ENCODE results near the gene SCN4B.

Gene SCN4B

GRCh38 chr11:118152020-118152551 is 537 bp downstream of the SCN4B start:
- DNase-seq (ENCODE audit: low spot score) = no peak

GRCh38 chr11:118151431-118151830 is 1.2 kb downstream of the SCN4B start:
- DNase-seq (ENCODE audit: low spot score) = peak; percentile 61

DNA sequence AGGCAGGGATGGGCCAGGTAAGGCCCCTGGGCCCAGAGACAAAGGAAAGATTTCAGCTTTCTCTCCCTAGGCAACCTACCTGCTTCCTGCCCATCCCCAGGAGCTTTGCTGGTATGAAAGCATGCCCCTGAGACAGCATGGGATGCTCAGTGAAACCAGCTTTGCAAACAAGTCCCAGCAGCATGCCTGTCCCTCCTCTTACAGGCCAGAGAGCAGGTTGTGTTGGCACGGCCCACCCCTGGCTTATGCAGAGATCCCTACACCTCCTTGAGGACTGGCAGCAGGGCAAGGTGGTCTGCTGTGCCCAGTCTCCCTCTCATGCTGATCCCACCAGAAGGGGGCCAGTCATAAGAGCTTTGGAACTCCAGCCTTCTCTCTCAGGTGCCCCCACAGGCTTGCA is 3.1 kb downstream of the SCN4B start:
- no peak for DNase-seq (ENCODE audit: low spot score)

DNA sequence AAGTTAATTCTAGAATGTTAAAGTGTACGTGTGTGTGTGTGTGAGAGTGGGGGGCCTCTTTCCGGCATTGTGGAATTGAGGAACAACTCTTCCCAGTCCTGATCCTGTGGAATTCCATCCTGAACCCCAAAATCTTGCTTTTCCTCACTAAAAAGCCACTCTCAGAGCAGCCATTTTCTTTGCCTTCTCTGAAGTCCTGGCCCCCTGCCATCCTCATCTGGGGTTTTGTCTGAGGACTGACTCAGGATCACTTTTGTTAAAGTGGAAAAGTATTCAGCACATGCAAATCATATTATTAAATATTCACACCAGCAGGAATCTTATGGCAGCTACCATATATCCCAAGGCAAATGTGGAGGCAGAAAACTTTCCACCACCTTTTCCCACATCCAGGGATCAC is 3.8 kb downstream of the SCN4B start:
- DNase-seq (ENCODE audit: low spot score) = peak; percentile 39

DNA sequence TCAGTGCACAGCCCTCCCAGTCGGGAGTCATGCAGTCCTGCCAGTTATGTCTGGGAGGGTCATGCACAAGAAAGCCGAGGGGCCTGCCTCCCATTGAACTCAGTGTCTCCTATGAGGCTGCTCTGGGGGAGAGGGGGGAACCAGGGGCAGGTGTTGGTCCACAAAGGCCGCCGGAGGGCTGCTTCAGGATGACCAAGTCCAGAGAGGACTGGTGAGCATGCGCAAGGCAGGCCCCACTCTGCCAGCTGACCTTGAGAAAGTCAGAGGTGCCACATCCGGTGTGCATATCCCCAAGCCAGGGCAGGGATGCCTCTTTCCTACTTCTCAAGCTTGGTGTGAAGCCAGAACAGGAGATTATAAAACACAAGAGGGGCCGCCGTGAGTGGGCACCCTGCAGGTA is 4.4 kb downstream of the SCN4B start:
- DNase-seq (ENCODE audit: low spot score) = no peak

- no peak for DNase-seq (ENCODE audit: low spot score)
Observed at GRCh38 chr11:118147502-118147901, 5.1 kb downstream of the SCN4B start.

DNA sequence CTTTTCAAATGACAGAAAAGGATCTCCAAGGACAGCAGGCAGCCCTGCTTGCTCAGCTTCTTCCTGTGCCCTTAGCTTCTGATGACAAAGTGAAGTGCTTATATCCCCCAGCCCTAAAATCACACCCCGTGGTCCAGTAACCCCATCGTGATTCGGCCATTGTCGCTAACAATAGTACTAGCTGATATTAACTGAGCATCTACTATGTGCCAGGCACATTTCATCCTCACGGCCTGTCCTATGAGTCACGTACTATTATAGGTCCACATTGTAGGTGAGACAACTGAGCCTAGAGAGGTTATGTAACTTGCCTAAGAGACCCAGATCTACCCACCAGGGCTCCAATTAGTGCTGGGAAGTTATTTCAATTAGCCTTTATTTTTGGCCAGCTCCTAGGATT is 6.1 kb downstream of the SCN4B start:
- DNase-seq (ENCODE audit: low spot score) = no peak

DNA sequence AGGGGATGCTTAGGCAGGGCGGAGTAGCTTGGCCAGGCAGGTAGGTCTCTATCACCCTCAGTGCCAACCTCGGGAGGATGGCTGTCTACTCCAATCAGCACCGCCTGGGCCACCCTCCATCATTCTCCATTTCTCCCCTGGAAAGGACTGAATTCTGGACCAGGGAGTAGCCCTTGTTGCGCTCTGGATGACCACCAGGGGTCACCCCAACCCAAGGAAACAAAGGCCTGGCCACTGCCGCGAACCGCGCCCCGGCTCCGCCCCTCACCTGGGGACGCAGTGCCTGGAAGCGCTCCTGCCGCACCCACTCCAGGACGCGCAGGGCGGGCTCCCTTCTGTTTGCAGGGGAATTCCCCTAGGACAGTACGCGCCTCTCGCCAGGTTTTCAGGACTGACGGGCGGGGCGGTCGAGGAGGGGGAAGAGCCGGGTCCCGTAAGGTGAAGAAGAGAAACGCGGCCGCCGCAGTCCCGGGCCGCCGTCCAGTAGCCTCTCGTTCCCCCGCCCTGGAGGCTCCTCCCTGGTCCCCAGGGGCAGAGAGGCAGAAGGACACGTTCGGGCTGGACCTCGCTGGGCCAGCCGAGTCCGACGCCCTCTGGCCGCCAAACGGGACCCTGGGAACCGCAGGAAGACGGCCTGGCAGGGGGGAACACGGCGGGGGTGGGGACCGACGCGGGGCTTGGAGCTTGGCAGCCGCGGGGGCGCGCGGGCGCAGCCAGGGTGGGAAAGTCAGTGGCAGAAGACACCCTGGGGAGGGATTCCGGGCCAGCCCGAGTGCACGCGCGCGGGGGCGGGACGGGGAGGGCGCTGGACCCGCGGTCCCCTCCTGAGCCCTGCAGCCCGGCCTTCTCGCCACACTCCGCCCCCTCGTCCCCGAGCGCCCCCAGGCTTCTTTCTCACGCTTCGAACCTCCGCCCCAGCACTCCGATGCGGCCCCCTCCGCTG is 7.1 kb downstream of the SCN4B start:
- peak; percentile 95 for DNase-seq (ENCODE audit: low spot score)

DNA sequence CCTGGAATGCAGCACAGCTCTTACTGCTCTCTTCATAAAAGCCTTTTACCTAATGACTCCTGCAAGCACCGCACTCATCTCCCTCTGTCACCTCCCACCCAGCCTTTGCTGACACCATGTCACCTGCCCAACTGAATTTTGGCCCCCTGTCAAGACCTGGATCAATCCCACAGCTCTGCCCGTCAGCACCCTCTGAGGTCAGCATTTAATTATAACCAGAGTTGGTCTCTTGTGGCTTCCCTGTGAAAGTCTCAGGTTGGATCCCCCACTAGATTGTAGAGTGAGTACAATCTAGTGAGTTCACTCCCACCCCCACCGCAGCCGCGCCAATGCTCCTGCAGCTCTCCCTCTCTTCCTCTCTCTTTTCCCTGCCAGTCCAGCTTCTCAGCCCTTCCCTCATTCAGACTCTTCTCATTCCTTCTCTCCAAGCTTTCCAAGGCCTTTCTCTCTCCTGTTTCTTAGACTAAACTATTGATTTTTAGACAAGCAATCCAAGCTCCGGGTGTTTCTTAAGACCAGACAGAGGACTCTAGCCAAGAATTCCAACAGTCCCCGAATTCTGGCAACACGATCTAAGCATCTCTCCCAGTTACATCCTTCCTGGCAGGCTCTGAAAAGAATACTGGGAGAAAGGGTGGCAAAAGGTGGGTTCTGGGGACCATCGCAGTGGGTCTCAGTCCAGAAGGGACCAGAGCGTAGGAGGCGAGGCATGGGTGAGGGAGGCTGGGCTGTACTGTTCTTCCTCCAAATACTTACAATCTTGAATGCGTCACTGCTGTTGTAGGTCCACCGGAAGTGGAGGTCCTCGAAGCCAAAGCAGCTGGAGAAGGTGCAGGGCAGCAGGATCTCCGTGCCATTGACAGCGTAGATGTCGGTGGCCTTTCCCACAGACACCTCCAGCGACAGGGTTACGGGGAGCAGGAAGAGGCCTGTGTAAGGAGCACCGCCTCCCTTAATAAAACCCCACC is 8.0 kb downstream of the SCN4B start:
- no peak for DNase-seq (ENCODE audit: low spot score)

- no peak for DNase-seq (ENCODE audit: low spot score)
Observed at GRCh38 chr11:118143661-118144185, 8.9 kb downstream of the SCN4B start.

GRCh38 chr11:118142809-118143208 is 9.8 kb downstream of the SCN4B start:
- no peak for DNase-seq (ENCODE audit: low spot score)

- DNase-seq (ENCODE audit: low spot score) = no peak
Observed at GRCh38 chr11:118142081-118142480, 10.5 kb downstream of the SCN4B start.

GRCh38 chr11:118139578-118139977 is 13.0 kb downstream of the SCN4B start:
- no peak for DNase-seq (ENCODE audit: low spot score)

- DNase-seq (ENCODE audit: low spot score) = no peak
Observed at GRCh38 chr11:118138839-118139420, 13.7 kb downstream of the SCN4B start.

DNA sequence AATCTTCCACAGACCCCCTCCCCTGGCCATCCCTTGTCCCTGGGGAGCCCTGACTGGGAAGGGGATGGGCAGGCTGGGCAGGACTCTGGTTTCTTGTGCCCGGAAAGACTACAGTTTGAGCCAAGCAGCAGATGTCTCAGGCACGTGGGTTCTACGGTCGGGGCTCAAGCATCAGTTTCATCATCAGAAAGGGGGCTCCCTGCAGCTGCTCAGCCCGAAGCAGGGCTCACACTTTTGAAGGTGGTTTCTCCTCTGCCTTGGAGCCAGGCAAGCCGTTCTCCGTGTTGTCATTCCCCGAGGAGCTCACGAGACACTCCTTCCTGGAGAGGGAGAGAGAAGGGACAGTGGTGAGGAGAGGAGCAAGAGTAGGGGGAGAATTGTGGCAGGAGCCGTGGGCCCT is 15.8 kb downstream of the SCN4B start:
- no peak for DNase-seq (ENCODE audit: low spot score)

GRCh38 chr11:118136341-118136740 is 16.3 kb downstream of the SCN4B start:
- no peak for DNase-seq (ENCODE audit: low spot score)

GRCh38 chr11:118135796-118136165 is 16.8 kb downstream of the SCN4B start:
- no peak for DNase-seq (ENCODE audit: low spot score)

- no peak for DNase-seq (ENCODE audit: low spot score)
Observed at GRCh38 chr11:118135051-118135795, 17.4 kb downstream of the SCN4B start.

GRCh38 chr11:118133816-118134215 is 18.8 kb downstream of the SCN4B start:
- no peak for DNase-seq (ENCODE audit: low spot score)

DNA sequence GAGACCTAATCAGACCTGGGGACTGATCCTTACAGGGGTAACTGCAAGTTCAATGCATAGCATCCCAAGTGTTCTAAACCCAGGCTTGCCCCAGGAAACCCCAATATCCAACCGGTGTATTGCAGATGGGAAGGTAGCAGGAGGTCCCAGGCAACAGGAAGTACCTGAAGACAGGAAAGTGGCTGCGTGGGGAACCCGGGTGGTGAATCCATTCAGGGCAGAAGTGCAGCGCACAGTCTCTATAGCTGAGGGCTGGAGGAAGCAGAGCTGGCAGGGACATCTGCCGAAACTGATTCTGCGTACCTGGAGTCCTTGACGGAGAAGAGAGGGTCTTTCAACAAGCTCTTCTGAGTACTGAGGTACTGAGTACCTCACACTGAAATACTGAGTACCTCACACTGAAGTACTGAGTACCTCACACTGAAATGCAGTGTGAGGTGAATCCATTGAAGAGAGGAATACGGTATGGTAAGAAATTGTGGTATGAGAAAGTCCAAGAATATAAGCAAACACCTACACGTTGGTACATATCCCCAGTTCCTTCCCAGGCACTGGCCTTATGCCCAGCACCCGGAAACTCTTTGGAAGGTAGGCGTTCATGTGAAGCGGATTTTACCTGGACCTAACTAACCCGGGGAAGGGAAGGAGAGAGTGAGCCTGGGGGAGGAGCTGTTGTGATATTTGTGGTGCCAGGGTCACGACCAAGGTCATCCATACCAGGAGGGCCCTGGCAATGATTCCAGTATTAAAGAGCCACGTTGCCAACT is 20.1 kb downstream of the SCN4B start:
- DNase-seq (ENCODE audit: low spot score) = no peak

Measured in AG08396 (cell line).